Vagina (tissue), 2 donors: ENCODE data around the gene ROR1. TPM values are rescaled to one million over a fixed set of nuclear protein-coding genes. Genes with fewer than 3 reads are reported as not detected.

Experiments
- DNase-seq, 2 donors: peaks; one replicate each; pipeline ENCODE4 v3.0.0-alpha.2; 2017; ENCODE audit errors: extremely low spot score in 2 of 2
- H3K27ac ChIP-seq: fragments of 200-600 bp; sonication (generic); one replicate; pipeline ENCODE4 v1.5.1; 2019
- H3K27me3 ChIP-seq: fragments of 200-600 bp; sonication (generic); one replicate; pipeline ENCODE4 v1.5.1; 2019
- H3K36me3 ChIP-seq, 2 donors: fragments of 200-600 bp; sonication (generic); one replicate each; pipeline ENCODE4 v1.5.1; 2017 to 2019
- H3K4me1 ChIP-seq: fragments of 200-600 bp; sonication (generic); one replicate; pipeline ENCODE4 v1.5.1; 2019
- H3K4me3 ChIP-seq, 2 donors: fragments of 200-600 bp; sonication (generic); 1 replicate in 1 of 2; 2 replicates in 1 of 2; pipeline ENCODE4 v1.5.1; 2016 to 2019
- H3K9me3 ChIP-seq: fragments of 200-600 bp; sonication (generic); one replicate; pipeline ENCODE4 v1.5.1; 2019
- POLR2A ChIP-seq, 2 donors: fragments of 450-650 bp; IDR thresholded peaks; one replicate each; pipeline ENCODE4 v1.6.1; 2017; ENCODE audit warnings: antibody characterized with exemption in 2 of 2, mild to moderate bottlenecking in 2 of 2, moderate library complexity in 2 of 2
- POLR2AphosphoS5 ChIP-seq, 2 donors: sonication (generic); formaldehyde crosslinking; IDR thresholded peaks; one replicate each; pipeline ENCODE4 v1.9.0; 2017; ENCODE audit warnings: antibody characterized with exemption in 2 of 2, mild to moderate bottlenecking in 2 of 2, low read depth in 1 of 2; ENCODE audit not compliant: insufficient read depth in 1 of 2
- intact Hi-C: fragments of 100-400 bp; cut with DNase I; formaldehyde crosslinking; loops from one replicate; pipeline ENCODE4 v1.15.1; 2023
- total RNA-seq: library from RNA; depleted of rRNA; stranded (reverse); fragments of >200 nt; gene quantifications from one replicate; pipeline ENCODE4 v1.2.3, GENCODE V29; 2016
- TF ChIP-seq, protein P1 (sequence below), 3 experiments: fragments of 450-650 bp in 2 of 3; fragments of 200-600 bp in 1 of 3; sonication (generic) in 1 of 3; IDR thresholded peaks; one replicate each; pipeline ENCODE4 v1.5.1; 2017 to 2019; ENCODE audit warnings: antibody characterized with exemption in 3 of 3, mild to moderate bottlenecking in 2 of 3, moderate library complexity in 2 of 3

The ROR1 gene
- total RNA-seq, 1 donor from 2014 or later = 11.0 TPM

DNA sequence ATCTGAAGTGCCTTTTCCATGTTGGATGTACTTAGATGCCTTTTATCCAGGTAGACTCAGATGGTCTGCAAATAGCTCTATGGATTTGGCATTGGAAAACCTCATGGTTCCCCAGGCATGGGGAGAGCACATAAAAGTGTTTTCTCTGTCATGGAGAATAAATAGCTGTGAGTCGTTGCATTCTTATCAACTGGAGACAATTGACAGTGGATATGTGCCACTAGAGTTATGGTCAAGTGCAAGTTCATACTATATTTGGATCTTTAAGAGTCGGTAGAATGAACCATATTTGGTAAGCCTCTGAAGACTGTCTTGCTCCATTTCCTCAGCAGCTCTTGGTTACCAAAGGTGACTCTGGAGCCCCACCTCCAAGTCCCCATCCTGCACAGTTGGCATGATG lies 83.7 kb downstream of the ROR1 start:
- Histone ChIP-seq H3K4me1 (peaks cover 29% of the 10 kb centered on the region), H3K4me3 (no peak overlapping the region), H3K27ac (no peak overlapping the region), H3K36me3 (no peaks in the 10 kb centered on the region), H3K9me3 (no peaks in the 10 kb centered on the region), H3K27me3 (no peaks in the 10 kb centered on the region)
- intact Hi-C loops = no loop called here
- TF ChIP-seq POLR2A (IDR thresholded peaks at IDR 0.05) (no peak), POLR2AphosphoS5 (IDR thresholded peaks at IDR 0.05; ENCODE audit: insufficient read depth in 1 of 2, low read depth in 1 of 2) (no peak)
- TF ChIP-seq, protein P1, sequence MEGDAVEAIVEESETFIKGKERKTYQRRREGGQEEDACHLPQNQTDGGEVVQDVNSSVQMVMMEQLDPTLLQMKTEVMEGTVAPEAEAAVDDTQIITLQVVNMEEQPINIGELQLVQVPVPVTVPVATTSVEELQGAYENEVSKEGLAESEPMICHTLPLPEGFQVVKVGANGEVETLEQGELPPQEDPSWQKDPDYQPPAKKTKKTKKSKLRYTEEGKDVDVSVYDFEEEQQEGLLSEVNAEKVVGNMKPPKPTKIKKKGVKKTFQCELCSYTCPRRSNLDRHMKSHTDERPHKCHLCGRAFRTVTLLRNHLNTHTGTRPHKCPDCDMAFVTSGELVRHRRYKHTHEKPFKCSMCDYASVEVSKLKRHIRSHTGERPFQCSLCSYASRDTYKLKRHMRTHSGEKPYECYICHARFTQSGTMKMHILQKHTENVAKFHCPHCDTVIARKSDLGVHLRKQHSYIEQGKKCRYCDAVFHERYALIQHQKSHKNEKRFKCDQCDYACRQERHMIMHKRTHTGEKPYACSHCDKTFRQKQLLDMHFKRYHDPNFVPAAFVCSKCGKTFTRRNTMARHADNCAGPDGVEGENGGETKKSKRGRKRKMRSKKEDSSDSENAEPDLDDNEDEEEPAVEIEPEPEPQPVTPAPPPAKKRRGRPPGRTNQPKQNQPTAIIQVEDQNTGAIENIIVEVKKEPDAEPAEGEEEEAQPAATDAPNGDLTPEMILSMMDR (IDR thresholded peaks at IDR 0.05) = no peak
- no peak for DNase-seq

DNA sequence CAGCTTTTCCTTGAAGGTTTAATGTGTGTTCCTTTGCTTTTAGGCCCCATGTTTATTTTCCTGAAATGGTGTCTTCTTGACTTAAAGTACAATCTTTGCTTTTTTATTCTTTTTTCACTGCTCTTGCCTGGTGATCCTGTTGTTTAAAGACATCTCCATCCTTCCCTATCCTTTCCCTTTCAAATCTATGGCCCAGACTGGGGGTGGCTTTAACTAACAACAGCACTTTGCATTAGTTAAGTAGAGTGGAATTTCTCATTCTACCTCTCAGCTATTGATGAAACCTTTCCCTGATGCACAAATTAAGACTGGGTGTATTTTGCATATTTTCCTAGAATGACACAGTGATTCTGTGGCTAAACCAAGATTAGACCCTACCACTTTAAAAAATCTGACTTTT lies 84.3 kb downstream of the ROR1 start:
- Histone ChIP-seq H3K9me3 (no peaks in the 10 kb centered on the region), H3K36me3 (no peaks in the 10 kb centered on the region), H3K27ac (no peak overlapping the region), H3K27me3 (no peaks in the 10 kb centered on the region), H3K4me1 (peaks cover 34% of the 10 kb centered on the region), H3K4me3 (no peak overlapping the region)
- DNase-seq = no peak
- intact Hi-C loops = no loop called here
- TF ChIP-seq POLR2A (IDR thresholded peaks at IDR 0.05) (no peak), POLR2AphosphoS5 (IDR thresholded peaks at IDR 0.05; ENCODE audit: insufficient read depth in 1 of 2, low read depth in 1 of 2) (no peak)
- TF ChIP-seq, protein P1 (IDR thresholded peaks at IDR 0.05) = no peak

DNA sequence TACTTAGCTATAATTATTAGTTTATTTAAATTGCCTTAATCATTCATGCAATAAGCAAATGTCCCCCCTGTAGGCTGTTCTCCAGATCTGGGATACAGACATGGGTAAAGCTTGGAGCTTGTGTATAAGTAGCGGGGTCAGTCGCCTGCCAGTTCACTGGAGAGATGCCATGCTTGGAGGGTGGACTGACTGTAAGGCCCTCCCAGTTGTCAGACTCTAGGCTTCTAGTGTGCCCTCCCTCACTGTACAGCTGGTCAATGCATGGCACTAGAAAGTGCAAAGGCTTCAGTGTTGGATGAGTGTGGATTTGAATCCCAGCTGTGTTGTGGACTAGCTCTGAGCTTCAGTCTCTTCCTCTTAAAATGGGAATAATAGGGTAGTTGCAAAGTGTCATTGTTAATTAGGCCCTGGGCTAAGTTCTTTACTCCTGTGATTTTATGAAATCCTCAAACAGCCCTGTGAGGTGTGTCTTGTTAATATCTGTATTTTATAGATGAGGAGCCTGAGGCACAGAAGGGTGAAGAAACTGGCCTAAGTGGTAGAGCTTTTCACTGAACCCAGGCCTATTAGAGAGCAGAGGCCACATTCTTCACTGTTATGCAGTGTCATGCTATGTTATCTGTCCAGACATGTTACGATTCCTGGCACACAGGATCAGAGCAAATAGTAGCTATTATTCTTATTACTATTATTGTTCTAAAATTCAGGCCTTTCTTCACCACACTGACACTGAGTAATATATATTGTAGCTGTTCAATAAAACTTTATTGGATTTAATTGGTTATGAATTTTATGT lies 85.9 kb downstream of the ROR1 start:
- Histone ChIP-seq H3K4me3 (no peak overlapping the region), H3K4me1 (peaks cover 42% of the 10 kb centered on the region), H3K27me3 (no peaks in the 10 kb centered on the region), H3K9me3 (no peaks in the 10 kb centered on the region), H3K27ac (peak overlapping the region; percentile 56), H3K36me3 (no peaks in the 10 kb centered on the region)
- DNase-seq = no peak
- intact Hi-C loops = loop anchor here (5.0 kb wide), 1 partner anchor 278 kb away; no protein-coding TSS in a partner anchor
- no peak for TF ChIP-seq POLR2AphosphoS5 (IDR thresholded peaks at IDR 0.05; ENCODE audit: insufficient read depth in 1 of 2, low read depth in 1 of 2)
- TF ChIP-seq, protein P1 (IDR thresholded peaks at IDR 0.05) = no peak
- TF ChIP-seq POLR2A (IDR thresholded peaks at IDR 0.05) = no peak

DNA sequence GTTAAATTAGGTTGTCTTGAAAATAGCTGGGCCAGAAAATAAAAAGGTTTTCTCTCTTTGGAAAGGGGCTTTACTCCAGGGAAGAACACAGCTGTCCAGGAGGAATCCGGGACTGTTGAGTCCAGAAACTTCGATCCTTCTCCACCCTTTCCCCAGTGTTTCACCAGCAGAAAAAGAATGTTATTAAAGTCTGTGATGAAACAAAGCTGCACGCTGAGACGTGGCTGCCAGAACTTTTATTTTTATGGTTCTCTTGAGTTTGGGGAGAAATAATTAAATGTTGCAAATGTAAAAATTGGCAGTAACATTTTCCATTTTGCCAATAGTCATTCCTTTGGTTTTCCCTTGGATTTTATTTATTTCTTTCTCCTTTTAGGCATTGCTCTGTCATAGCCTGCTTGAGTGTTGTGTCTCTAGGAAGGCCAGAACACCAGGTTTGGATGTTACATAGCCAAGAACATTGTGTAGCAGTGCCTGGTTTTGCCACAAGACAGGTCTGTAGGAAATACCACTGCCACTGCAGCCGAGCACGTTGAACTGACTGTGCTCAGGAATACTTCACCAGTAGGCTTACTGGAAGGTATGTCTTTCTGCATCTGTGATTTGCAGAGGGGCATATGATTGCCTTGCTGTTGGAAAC lies 87.4 kb downstream of the ROR1 start:
- peak overlapping the region; percentile 56 for H3K27ac ChIP-seq
- H3K9me3 ChIP-seq = no peaks in the 10 kb centered on the region
- intact Hi-C loops = loop anchor here (5.0 kb wide), 1 partner anchor 276 kb away; no protein-coding TSS in a partner anchor
- no peak overlapping the region for H3K4me3 ChIP-seq
- DNase-seq = no peak
- H3K36me3 ChIP-seq = no peaks in the 10 kb centered on the region
- H3K4me1 ChIP-seq = peaks cover 53% of the 10 kb centered on the region
- no peaks in the 10 kb centered on the region for H3K27me3 ChIP-seq
- TF ChIP-seq POLR2A (IDR thresholded peaks at IDR 0.05) = no peak
- peak; percentile 21 to 61 for TF ChIP-seq POLR2AphosphoS5 (IDR thresholded peaks at IDR 0.05; ENCODE audit: insufficient read depth in 1 of 2, low read depth in 1 of 2)
- TF ChIP-seq, protein P1 (IDR thresholded peaks at IDR 0.05) = no peak
